Ectodermal cell (in vitro differentiated cells): ENCODE measurements around the gene COL24A1.
"Not testable (repeated sequence)": the region's sequence is repeated elsewhere in the genome, so short reads cannot be mapped to it uniquely, and the experiment has no call there.

Experiments
- H3K27ac ChIP-seq: 2 replicates; pipeline ENCODE4 v1.7.0; 2013; ENCODE audit warnings: mild to moderate bottlenecking, low read depth, low read length; ENCODE audit not compliant: insufficient read depth, poor library complexity, severe bottlenecking
- H3K27me3 ChIP-seq: 2 replicates; pipeline ENCODE4 v1.7.0; 2013; ENCODE audit warnings: mild to moderate bottlenecking, low read length; ENCODE audit not compliant: insufficient read depth, control insufficient read depth, poor library complexity, severe bottlenecking
- H3K36me3 ChIP-seq: one replicate; pipeline ENCODE4 v1.7.0; 2013; ENCODE audit warnings: low read length; ENCODE audit not compliant: control insufficient read depth, insufficient read depth
- H3K4me1 ChIP-seq: one replicate; pipeline ENCODE4 v1.7.0; 2013; ENCODE audit warnings: low read length; ENCODE audit not compliant: control insufficient read depth, insufficient read depth
- H3K4me3 ChIP-seq: 2 replicates; pipeline ENCODE4 v1.7.0; 2013; ENCODE audit warnings: low read depth, low read length, control low read depth; ENCODE audit not compliant: insufficient read depth
- H3K9me3 ChIP-seq: 2 replicates; pipeline ENCODE4 v1.7.0; 2013; ENCODE audit warnings: mild to moderate bottlenecking, low read length, moderate library complexity; ENCODE audit not compliant: control insufficient read depth
- WGBS, 2 experiments: methylation state at CpG; one replicate each; pipeline ENCODE4 v1.1.7; 2013; ENCODE audit warnings: missing lambda C conversion rate in 2 of 2; 5-methylcytosine and 5-hydroxymethylcytosine counted together

COL24A1 gene

DNA sequence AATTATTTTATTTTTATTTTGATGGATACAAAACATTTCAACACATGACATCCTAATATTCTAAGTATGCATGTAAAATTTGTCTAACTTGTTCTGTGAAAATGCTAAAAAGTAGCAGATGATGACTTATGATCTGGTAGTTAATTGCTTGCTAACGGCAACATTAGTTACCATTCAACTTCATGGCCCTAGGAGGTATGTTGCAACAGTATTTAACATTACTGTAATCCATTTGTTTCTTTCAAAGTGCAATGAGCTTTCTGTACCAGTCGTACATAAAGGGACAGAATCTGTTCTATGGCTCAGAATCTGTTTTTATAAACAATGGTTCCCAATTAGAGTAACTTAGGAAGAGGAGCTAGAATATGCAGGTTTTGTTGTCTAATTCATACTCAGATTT lies 356.8 kb downstream of the COL24A1 start:
- no peaks in the 10 kb centered on the region for H3K4me1 ChIP-seq
- H3K27me3 ChIP-seq = no peaks in the 10 kb centered on the region
- H3K4me3 ChIP-seq = no peak overlapping the region
- 71 to 86% methylated on average over 1 to 2 of the region's 2 CpGs for WGBS, 2 experiments
- no peaks in the 10 kb centered on the region for H3K36me3 ChIP-seq
- no peak overlapping the region for H3K27ac ChIP-seq
- no peaks in the 10 kb centered on the region for H3K9me3 ChIP-seq

DNA sequence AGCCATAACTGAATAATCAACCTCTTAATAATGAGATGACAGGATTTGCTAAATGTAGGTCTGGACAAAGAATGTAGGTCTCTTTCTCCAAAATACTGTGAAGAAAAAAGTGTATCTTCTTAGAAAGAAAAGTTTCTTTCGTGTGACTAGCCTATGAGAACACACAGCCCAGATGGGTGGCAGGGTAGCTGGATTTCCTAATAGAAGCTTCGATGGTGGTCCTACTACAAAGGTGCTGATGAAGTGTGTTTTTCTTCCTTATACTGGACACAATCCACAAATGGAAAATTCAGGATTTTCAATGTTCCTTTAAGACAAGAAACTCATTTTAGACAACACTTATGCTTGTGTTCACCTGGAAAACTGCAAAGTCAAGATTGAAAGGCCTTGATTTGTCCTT lies 358.2 kb downstream of the COL24A1 start:
- Histone ChIP-seq H3K27me3 (no peaks in the 10 kb centered on the region), H3K9me3 (no peaks in the 10 kb centered on the region), H3K36me3 (no peaks in the 10 kb centered on the region), H3K4me3 (no peak overlapping the region), H3K27ac (no peak overlapping the region), H3K4me1 (no peaks in the 10 kb centered on the region)
- WGBS, 2 experiments = 86 to 90% methylated on average over 2 of the region's 2 CpGs

DNA sequence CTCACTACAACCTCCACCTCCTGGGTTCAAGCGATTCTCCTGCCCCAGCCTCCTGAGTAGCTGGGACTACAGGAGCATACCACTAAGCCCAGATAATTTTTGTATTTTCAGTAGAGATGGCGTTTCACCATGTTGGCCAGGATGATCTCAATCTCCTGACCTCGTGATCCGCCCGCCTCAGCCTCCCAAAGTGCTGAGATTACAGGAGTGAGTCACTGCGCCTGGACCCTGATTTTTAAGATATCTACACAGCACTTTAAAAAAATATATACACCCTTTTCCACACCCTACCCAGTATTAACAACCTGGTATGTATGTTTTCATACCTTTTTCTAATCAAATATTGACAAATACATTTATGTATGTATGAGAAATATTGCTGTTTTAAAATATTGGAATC lies 379.6 kb downstream of the COL24A1 start:
- H3K4me3 ChIP-seq, H3K9me3 ChIP-seq, H3K27me3 ChIP-seq, H3K4me1 ChIP-seq, H3K27ac ChIP-seq, H3K36me3 ChIP-seq: not testable (repeated sequence)
- 93 to 95% methylated on average over 6 of the region's 6 CpGs for WGBS, 2 experiments

DNA sequence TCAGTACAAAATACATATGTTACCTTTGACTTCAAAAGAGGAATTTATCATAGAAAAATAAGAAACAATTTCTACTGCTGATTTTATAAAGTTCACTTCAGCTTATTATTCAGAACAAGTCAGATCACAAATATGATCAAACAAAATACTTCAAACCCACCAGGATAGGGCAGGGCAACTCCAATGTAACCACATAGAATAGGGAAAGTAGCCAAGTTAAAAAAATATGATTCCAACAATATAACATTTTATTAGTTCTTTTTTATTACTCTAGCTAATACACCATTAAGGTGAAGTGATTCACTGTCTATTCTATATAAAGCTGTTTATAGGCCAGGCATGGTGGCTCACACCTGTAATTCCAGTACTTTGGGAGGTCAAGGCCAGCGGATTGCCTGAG lies 393.8 kb downstream of the COL24A1 start:
- Histone ChIP-seq H3K27ac (no peak overlapping the region), H3K4me1 (no peaks in the 10 kb centered on the region), H3K36me3 (no peaks in the 10 kb centered on the region), H3K4me3 (no peak overlapping the region), H3K9me3 (no peaks in the 10 kb centered on the region), H3K27me3 (no peaks in the 10 kb centered on the region)
- 84 to 97% methylated on average over 1 of the region's 1 CpG for WGBS, 2 experiments

DNA sequence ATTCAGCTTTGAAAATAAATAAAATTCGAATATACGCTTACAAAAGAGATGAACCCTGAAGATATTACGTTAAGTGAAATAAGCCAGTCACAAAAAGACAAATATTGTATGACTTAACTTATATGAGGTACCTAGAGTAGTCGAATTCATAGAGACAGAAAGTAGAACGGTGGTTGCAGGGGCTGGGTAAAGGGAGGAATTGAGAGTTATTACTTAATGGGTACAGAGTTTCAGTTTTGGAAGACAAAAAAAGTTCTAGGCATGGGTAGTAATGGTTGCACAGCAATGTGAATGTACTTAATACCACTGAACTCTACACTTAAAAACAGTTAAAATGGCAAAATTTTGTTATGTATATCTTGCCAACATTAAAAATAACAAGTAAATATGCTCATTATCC lies 399.7 kb downstream of the COL24A1 start:
- Histone ChIP-seq H3K27me3 (no peaks in the 10 kb centered on the region), H3K9me3 (no peaks in the 10 kb centered on the region), H3K4me1 (no peaks in the 10 kb centered on the region), H3K27ac (no peak overlapping the region), H3K4me3 (no peak overlapping the region), H3K36me3 (no peaks in the 10 kb centered on the region)
- 94 to 97% methylated on average over 3 to 5 of the region's 5 CpGs for WGBS, 2 experiments

DNA sequence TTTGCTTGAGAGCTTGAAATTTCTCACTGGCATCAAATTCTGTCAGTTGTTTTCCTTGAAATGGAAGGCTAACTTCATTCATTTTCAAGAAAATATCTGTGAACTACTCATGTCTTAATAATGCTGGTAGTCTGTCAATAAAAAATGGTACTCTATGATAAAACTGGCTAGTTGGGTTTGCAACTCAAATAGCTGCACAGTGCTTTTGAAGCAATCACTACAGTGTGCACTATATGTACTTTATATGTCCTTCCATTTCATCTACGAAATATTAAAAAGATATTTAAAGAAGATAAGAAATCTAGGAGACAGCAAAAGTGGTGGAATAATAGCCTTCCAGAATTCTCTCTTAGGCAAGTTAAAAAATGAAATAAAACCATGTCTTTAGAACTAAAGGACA lies 408.5 kb downstream of the COL24A1 start:
- Histone ChIP-seq H3K27ac (no peak overlapping the region), H3K27me3 (no peaks in the 10 kb centered on the region), H3K4me3 (no peak overlapping the region), H3K9me3 (peaks cover 2% of the 10 kb centered on the region), H3K4me1 (no peaks in the 10 kb centered on the region), H3K36me3 (no peaks in the 10 kb centered on the region)
- WGBS, 2 experiments = no CpG with 5 or more reads among the region's 1 CpG

DNA sequence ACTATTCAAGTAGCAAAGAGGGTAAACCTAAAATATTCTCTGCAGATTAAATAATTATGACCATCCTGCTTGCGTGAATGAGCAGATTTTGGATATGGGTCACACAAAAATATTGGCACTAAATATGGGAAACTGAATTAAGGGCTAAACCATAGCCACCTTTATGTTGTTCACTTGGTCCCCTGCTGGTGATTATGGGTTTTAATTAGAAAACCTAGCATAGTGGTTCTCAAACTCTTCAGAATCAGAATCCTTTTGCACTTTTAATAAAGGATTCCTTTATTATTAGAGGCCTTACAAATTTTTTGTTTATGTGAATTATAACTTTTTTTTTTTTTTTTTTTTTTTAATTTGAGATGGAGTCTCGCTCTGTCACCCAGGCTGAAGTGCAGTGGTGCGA lies 409.8 kb downstream of the COL24A1 start:
- Histone ChIP-seq H3K4me1 (no peaks in the 10 kb centered on the region), H3K4me3 (no peak overlapping the region), H3K27me3 (no peaks in the 10 kb centered on the region), H3K9me3 (peaks cover 2% of the 10 kb centered on the region), H3K36me3 (no peaks in the 10 kb centered on the region), H3K27ac (no peak overlapping the region)
- WGBS, 2 experiments = 87 to 94% methylated on average over 3 of the region's 3 CpGs

GRCh38 chr1:85743814-85744213 lies 412.8 kb downstream of the COL24A1 start:
- Histone ChIP-seq H3K36me3 (no peaks in the 10 kb centered on the region), H3K4me1 (no peaks in the 10 kb centered on the region), H3K4me3 (no peak overlapping the region), H3K9me3 (peaks cover 2% of the 10 kb centered on the region), H3K27ac (no peak overlapping the region), H3K27me3 (no peaks in the 10 kb centered on the region)
- WGBS, 2 experiments = 95% methylated on average over 2 to 3 of the region's 3 CpGs

DNA sequence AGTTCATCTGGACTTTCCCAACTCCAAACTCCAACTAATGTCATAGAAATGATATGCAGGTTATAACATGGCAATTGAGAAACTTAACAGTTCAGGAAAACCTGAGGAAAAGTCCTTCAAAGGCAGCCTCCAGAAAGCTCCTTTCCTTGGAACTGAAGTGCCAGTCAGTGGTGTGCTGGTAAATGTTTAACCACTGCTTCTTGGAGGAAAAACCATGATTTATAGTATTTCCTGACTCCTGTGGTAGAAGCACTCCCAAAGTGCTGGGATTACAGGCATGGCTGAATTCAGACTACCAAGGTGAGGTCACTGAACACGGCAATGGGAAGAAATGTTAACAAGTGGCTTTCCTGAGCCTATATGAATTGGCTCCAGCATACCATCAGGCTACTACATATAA lies 421.6 kb downstream of the COL24A1 start:
- Histone ChIP-seq H3K27me3 (no peaks in the 10 kb centered on the region), H3K4me3 (no peak overlapping the region), H3K27ac (no peak overlapping the region), H3K9me3 (no peaks in the 10 kb centered on the region), H3K4me1 (no peaks in the 10 kb centered on the region), H3K36me3 (no peaks in the 10 kb centered on the region)
- 90 to 100% methylated on average over 1 of the region's 1 CpG for WGBS, 2 experiments

DNA sequence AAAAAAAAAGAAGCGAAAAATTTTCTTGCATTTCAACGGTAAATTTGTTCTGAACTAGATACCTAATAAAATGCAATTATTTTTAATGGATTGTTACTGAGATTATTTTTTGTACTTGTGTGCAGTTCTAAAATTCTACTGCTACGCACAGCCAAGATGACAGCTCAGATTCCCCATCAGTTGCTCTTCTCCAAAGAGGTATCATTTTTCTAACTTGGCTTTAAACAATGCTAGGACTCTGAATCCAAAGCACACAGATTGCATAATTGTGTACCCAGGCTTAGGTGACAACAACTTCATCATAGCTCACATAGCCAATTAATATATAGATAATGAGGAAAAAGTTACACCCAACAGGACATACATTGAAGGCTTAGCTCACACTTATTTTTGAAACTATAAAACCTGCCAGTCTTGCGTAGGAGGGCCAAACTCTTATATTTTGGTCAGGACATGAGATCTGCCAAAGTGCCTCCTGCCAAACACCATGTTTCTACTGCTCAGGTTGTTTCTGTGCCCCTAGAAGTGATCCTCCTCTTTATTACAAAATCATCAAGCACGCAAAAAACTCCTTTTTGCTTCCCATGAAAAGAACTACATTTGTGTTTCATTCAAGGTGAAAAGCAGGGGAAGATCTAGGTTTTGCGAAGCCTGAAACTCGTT lies 437.8 kb downstream of the COL24A1 start:
- Histone ChIP-seq H3K4me1 (no peaks in the 10 kb centered on the region), H3K4me3 (no peak overlapping the region), H3K27ac (no peak overlapping the region), H3K36me3 (no peaks in the 10 kb centered on the region), H3K9me3 (no peaks in the 10 kb centered on the region), H3K27me3 (no peaks in the 10 kb centered on the region)
- WGBS, 2 experiments = 92 to 94% methylated on average over 4 to 5 of the region's 7 CpGs
